Measurements from ENCODE around the gene MAB21L3. TPM values are rescaled to one million over a fixed set of nuclear protein-coding genes. Genes with fewer than 3 reads are reported as not detected.

MAB21L3 gene
- total and polyA plus RNA-seq, 9 donors: 0.29 TPM; not detected in 8

GRCh38 chr1:116123837-116124533 is 12.8 kb downstream of the MAB21L3 start:
- WGBS (ENCODE audit: insufficient coverage): 77% methylated on average over 12 of the region's 14 CpGs

GRCh38 chr1:116125758-116126157 is 14.6 kb downstream of the MAB21L3 start:
- no peak overlapping the region for H3K27ac ChIP-seq (ENCODE audit: low read length)
- no peak for DNase-seq
- H3K4me3 ChIP-seq (ENCODE audit: low read length): no peak overlapping the region
- WGBS (ENCODE audit: insufficient coverage): 10% methylated on average over 3 of the region's 5 CpGs
- no peaks in the 10 kb centered on the region for H3K9me3 ChIP-seq (replicated peaks; ENCODE audit: control insufficient read depth, low read depth, low read length)
- H3K4me1 ChIP-seq (ENCODE audit: control insufficient read depth, insufficient read depth, low read length): no peaks in the 10 kb centered on the region
- no peaks in the 10 kb centered on the region for H3K36me3 ChIP-seq (ENCODE audit: control insufficient read depth, insufficient read depth, low read length)
- peaks cover 14% of the 10 kb centered on the region for H3K27me3 ChIP-seq (ENCODE audit: control insufficient read depth, insufficient read depth, low read length)

More at GRCh38 chr1:116123837-116124533, 12.8 kb downstream of the MAB21L3 start:
- DNase-seq: no peak
- Histone ChIP-seq H3K27ac (ENCODE audit: low read length) (no peak overlapping the region), H3K4me3 (ENCODE audit: low read length) (no peak overlapping the region), H3K36me3 (ENCODE audit: control insufficient read depth, insufficient read depth, low read length) (no peaks in the 10 kb centered on the region), H3K27me3 (ENCODE audit: control insufficient read depth, insufficient read depth, low read length) (peaks cover 11% of the 10 kb centered on the region), H3K4me1 (ENCODE audit: control insufficient read depth, insufficient read depth, low read length) (no peaks in the 10 kb centered on the region), H3K9me3 (replicated peaks; ENCODE audit: control insufficient read depth, low read depth, low read length) (no peaks in the 10 kb centered on the region)

GRCh38 chr1:116126281-116126680 is 15.1 kb downstream of the MAB21L3 start:
- no peaks in the 10 kb centered on the region for H3K4me1 ChIP-seq (ENCODE audit: control insufficient read depth, insufficient read depth, low read length)
- no CpG with 5 or more reads among the region's 4 CpGs for WGBS (ENCODE audit: insufficient coverage)

GRCh38 chr1:116127123-116127847 is 16.1 kb downstream of the MAB21L3 start:
- no peak overlapping the region for H3K4me3 ChIP-seq (ENCODE audit: low read length)
- DNase-seq: no peak
- WGBS (ENCODE audit: insufficient coverage): 78% methylated on average over 12 of the region's 13 CpGs

More at GRCh38 chr1:116126281-116126680, 15.1 kb downstream of the MAB21L3 start:
- no peaks in the 10 kb centered on the region for H3K36me3 ChIP-seq (ENCODE audit: control insufficient read depth, insufficient read depth, low read length)
- H3K9me3 ChIP-seq (replicated peaks; ENCODE audit: control insufficient read depth, low read depth, low read length): no peaks in the 10 kb centered on the region
- H3K4me3 ChIP-seq (ENCODE audit: low read length): no peak overlapping the region
- H3K27ac ChIP-seq (ENCODE audit: low read length): no peak overlapping the region
- no peak for DNase-seq
- peaks cover 14% of the 10 kb centered on the region for H3K27me3 ChIP-seq (ENCODE audit: control insufficient read depth, insufficient read depth, low read length)

GRCh38 chr1:116127848-116128540 is 16.8 kb downstream of the MAB21L3 start:
- Histone ChIP-seq H3K27ac (ENCODE audit: low read length) (no peak overlapping the region), H3K9me3 (replicated peaks; ENCODE audit: control insufficient read depth, low read depth, low read length) (no peaks in the 10 kb centered on the region), H3K27me3 (ENCODE audit: control insufficient read depth, insufficient read depth, low read length) (peaks cover 12% of the 10 kb centered on the region), H3K36me3 (ENCODE audit: control insufficient read depth, insufficient read depth, low read length) (no peaks in the 10 kb centered on the region), H3K4me3 (ENCODE audit: low read length) (no peak overlapping the region), H3K4me1 (ENCODE audit: control insufficient read depth, insufficient read depth, low read length) (no peaks in the 10 kb centered on the region)
- DNase-seq: no peak
- 72% methylated on average over 5 of the region's 7 CpGs for WGBS (ENCODE audit: insufficient coverage)

More at GRCh38 chr1:116127123-116127847, 16.1 kb downstream of the MAB21L3 start:
- H3K27ac ChIP-seq (ENCODE audit: low read length): no peak overlapping the region
- H3K4me1 ChIP-seq (ENCODE audit: control insufficient read depth, insufficient read depth, low read length): no peaks in the 10 kb centered on the region
- H3K9me3 ChIP-seq (replicated peaks; ENCODE audit: control insufficient read depth, low read depth, low read length): no peaks in the 10 kb centered on the region
- H3K27me3 ChIP-seq (ENCODE audit: control insufficient read depth, insufficient read depth, low read length): peaks cover 12% of the 10 kb centered on the region
- no peaks in the 10 kb centered on the region for H3K36me3 ChIP-seq (ENCODE audit: control insufficient read depth, insufficient read depth, low read length)

- H3K27me3 ChIP-seq (ENCODE audit: control insufficient read depth, insufficient read depth, low read length): peaks cover 15% of the 10 kb centered on the region
- H3K9me3 ChIP-seq (replicated peaks; ENCODE audit: control insufficient read depth, low read depth, low read length): no peaks in the 10 kb centered on the region
- DNase-seq: no peak
- no peaks in the 10 kb centered on the region for H3K36me3 ChIP-seq (ENCODE audit: control insufficient read depth, insufficient read depth, low read length)
- H3K4me1 ChIP-seq (ENCODE audit: control insufficient read depth, insufficient read depth, low read length): no peaks in the 10 kb centered on the region
- no peak overlapping the region for H3K4me3 ChIP-seq (ENCODE audit: low read length)
- no peak overlapping the region for H3K27ac ChIP-seq (ENCODE audit: low read length)
- WGBS (ENCODE audit: insufficient coverage): 90% methylated on average over 3 of the region's 3 CpGs
Measured at GRCh38 chr1:116128664-116129063, 17.5 kb downstream of the MAB21L3 start.

- Histone ChIP-seq H3K9me3 (replicated peaks; ENCODE audit: control insufficient read depth, low read depth, low read length) (no peaks in the 10 kb centered on the region), H3K4me3 (ENCODE audit: low read length) (no peak overlapping the region), H3K36me3 (ENCODE audit: control insufficient read depth, insufficient read depth, low read length) (no peaks in the 10 kb centered on the region), H3K4me1 (ENCODE audit: control insufficient read depth, insufficient read depth, low read length) (no peaks in the 10 kb centered on the region), H3K27me3 (ENCODE audit: control insufficient read depth, insufficient read depth, low read length) (peaks cover 15% of the 10 kb centered on the region), H3K27ac (ENCODE audit: low read length) (no peak overlapping the region)
- 97% methylated on average over 3 of the region's 6 CpGs for WGBS (ENCODE audit: insufficient coverage)
- DNase-seq: no peak
Measured at GRCh38 chr1:116129537-116129936, 18.3 kb downstream of the MAB21L3 start.

- no peaks in the 10 kb centered on the region for H3K36me3 ChIP-seq (ENCODE audit: control insufficient read depth, insufficient read depth, low read length)
- peaks cover 15% of the 10 kb centered on the region for H3K27me3 ChIP-seq (ENCODE audit: control insufficient read depth, insufficient read depth, low read length)
- no peak overlapping the region for H3K4me3 ChIP-seq (ENCODE audit: low read length)
- H3K27ac ChIP-seq (ENCODE audit: low read length): no peak overlapping the region
- no peaks in the 10 kb centered on the region for H3K9me3 ChIP-seq (replicated peaks; ENCODE audit: control insufficient read depth, low read depth, low read length)
- no peaks in the 10 kb centered on the region for H3K4me1 ChIP-seq (ENCODE audit: control insufficient read depth, insufficient read depth, low read length)
- DNase-seq: no peak
Measured at GRCh38 chr1:116130356-116130755, 19.2 kb downstream of the MAB21L3 start.

- WGBS (ENCODE audit: insufficient coverage): no CpG with 5 or more reads among the region's 4 CpGs
- Histone ChIP-seq H3K4me3 (ENCODE audit: low read length) (no peak overlapping the region), H3K36me3 (ENCODE audit: control insufficient read depth, insufficient read depth, low read length) (no peaks in the 10 kb centered on the region), H3K27me3 (ENCODE audit: control insufficient read depth, insufficient read depth, low read length) (peaks cover 12% of the 10 kb centered on the region), H3K27ac (ENCODE audit: low read length) (no peak overlapping the region), H3K4me1 (ENCODE audit: control insufficient read depth, insufficient read depth, low read length) (no peaks in the 10 kb centered on the region), H3K9me3 (replicated peaks; ENCODE audit: control insufficient read depth, low read depth, low read length) (no peaks in the 10 kb centered on the region)
- DNase-seq: no peak
Measured at GRCh38 chr1:116131170-116131569, 20.0 kb downstream of the MAB21L3 start.

All from muscle of leg (tissue), 11 donors.